Lung microvascular endothelial cell (primary cell): ENCODE measurements around the gene GPR17. TPM values are rescaled to one million over a fixed set of nuclear protein-coding genes. Genes with fewer than 3 reads are reported as not detected.

Experiments used
- DNase-seq, 2 donors: peaks; one replicate each; pipeline versions ENCODE4 v3.0.0 to v3.0.0-alpha.2; 2010; ENCODE audit warnings: low read depth in 2 of 2
- total RNA-seq: library from RNA; depleted of rRNA; stranded (reverse); fragments of >200 nt; gene quantifications from 2 replicates; pipeline ENCODE4 v1.2.1, GENCODE V29; 2014

GPR17 gene
- total RNA-seq, 1 donor from 2014 or later, result not detected

DNA sequence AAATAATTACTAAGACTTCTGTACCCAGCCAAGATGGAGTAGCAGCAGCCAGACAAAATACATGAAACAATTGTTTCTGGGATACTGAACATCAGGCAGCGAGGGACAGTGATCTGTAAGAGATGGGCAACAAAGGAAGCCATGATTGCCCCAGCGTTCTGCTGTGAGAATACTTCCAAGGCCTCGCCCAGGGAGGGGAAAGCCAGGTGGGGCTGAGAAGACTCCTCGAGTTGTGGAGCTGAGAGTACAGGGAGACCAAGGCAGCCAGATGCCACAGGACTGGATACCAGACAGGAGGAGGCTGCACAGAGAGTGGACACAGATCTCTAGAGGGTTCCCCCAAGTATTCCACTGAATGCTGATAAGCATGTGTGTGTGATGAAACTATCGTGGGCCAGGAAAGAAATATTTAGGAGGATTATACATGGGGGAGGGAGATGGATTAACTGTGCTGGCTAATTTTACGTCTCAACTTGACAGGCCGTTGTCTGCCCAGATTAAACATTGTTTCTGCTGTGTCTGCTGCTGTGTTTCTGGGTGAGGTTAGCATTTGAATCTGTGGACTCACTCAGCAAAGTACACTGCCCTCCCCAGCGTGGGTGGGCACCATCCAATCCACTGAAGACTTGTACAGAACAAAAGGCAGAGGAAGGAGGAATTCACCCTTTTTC is 39.6 kb downstream of the GPR17 start:
- DNase-seq, result no peak

GRCh38 chr2:127688405-127688804 is 42.5 kb downstream of the GPR17 start:
- DNase-seq, result no peak

- DNase-seq, result no peak
These were observed 44.7 kb downstream of the GPR17 start for GRCh38 chr2:127690696-127691095.

DNA sequence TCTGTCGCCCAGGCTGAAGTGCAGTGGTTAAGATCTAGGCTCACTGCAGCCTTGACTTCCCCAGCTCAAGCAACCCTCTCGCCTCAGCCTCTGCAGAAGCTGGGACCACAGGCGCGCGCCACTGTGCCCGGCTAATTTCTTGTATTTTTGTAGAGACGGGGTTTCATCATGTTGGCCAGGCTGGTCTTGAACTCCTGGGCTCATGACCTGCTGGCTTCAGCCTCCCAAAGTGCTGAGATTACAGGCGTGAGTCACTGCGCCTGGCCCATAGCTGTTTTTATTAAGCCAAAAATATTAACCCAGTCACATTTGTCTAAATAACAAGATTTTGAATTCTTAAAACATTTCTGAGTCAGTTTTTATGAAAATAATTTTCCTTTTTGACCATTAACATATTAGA is 49.0 kb downstream of the GPR17 start:
- no peak for DNase-seq

GRCh38 chr2:127695491-127696472 is 49.8 kb downstream of the GPR17 start:
- peak; percentile 74 to 88 for DNase-seq

- DNase-seq, result no peak
These were observed 51.7 kb downstream of the GPR17 start for GRCh38 chr2:127697482-127698180.

- DNase-seq, result no peak
These were observed 52.8 kb downstream of the GPR17 start for GRCh38 chr2:127698553-127699355.

DNA sequence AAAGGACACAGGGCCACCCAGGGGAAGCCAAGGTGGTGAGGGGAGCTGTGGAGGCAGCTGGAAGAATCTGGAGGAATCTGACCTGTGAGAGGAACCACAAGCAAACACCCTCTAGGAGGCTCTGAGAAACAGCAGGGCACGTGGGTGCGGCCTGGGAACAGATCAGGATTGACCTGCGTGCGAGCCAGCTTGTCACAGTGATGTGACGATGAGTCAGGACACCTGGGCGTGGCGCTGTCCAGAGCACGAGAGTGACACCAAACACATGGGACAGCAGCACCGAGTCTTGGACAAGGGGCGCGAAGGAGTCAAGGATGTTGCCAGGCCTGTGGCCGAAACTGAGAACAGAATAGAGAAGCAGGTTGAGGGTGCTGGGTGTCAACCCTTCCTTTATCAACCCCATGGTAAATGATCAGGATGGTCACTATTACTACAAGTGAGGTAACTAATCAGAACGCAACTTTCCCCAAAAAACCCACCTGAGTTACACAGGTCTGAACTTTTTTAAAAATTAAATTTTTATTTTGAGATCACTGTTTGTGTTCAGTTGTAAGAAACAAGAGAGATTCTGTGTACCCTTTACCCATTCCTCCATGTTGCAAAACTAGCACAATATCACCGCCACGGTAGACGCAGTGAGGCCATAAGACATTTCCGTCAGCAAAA is 54.7 kb downstream of the GPR17 start:
- peak in 1 of 2 donors; percentile 29 for DNase-seq

DNA sequence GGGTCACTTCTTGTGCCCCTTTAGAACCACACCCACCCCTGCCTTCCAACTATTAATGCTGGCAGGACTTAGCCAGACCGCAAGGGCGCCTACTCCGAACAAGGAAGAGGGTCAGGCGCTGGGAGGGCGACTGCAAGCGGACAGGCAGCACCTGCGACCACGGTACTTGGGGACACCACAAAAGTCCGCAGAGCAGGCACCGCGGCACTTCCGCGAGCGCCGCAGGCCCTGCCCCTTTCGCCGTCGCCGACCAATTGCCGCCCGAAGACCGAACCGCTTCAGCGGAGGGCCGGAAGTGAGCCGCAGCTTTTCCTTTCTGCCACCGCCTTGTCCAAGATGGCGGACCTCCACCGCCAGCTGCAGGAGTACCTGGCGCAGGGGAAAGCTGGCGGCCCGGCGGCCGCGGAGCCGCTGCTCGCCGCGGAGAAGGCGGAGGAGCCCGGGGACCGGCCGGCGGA is 55.3 kb downstream of the GPR17 start, which contains the start of gene SFT2D3:
Gene SFT2D3 (plus strand): TSS at position 305 of the 458 bp plus-strand sequence. CDS start 32 bp downstream, at position 337.
- DNase-seq, result peak; percentile 93 to 96

GRCh38 chr2:127701651-127702394 is 55.9 kb downstream of the GPR17 start:
- peak; percentile 86 to 87 for DNase-seq

Other genes starting within 250 kb of the GPR17 start
- under 0.01 TPM in 2 replicates for gene PROC, start 227.7 kb upstream of the GPR17 start, total RNA-seq
- 20.9 and 32.1 TPM in 2 replicates for gene IWS1, start 119.7 kb upstream of the GPR17 start, total RNA-seq
- gene MYO7B, start 110.5 kb upstream of the GPR17 start, total RNA-seq, result under 0.01 TPM in 2 replicates
- gene LIMS2, start 29.4 kb downstream of the GPR17 start, total RNA-seq, result 3.6 and 5.0 TPM in 2 replicates
- gene SFT2D3, start 55.3 kb downstream of the GPR17 start, total RNA-seq, result 2.6 and 5.8 TPM in 2 replicates
- gene WDR33, start 165.0 kb downstream of the GPR17 start, total RNA-seq, result 16.1 and 20.8 TPM in 2 replicates
- gene POLR2D, start 212.0 kb downstream of the GPR17 start, total RNA-seq, result 16.1 and 22.6 TPM in 2 replicates
- 10.2 and 18.7 TPM in 2 replicates for gene AMMECR1L, start 239.8 kb downstream of the GPR17 start, total RNA-seq